ENCODE data around the gene SMU1. TPM values are rescaled to one million over a fixed set of nuclear protein-coding genes. Genes with fewer than 3 reads are reported as not detected.

The SMU1 gene
- total RNA-seq, 1 experiment from 2014 or later: 30.3 TPM

- no peak for TF ChIP-seq TCF7L2 (IDR thresholded peaks at IDR 0.05; ENCODE audit: low read depth, low read length)
- TF ChIP-seq SIN3A (IDR thresholded peaks at IDR 0.05; ENCODE audit: borderline replicate concordance, insufficient read depth, low read depth, low read length): no peak
- no peak for TF ChIP-seq CTCF (IDR thresholded peaks at IDR 0.05)
- no peak for TF ChIP-seq POLR2AphosphoS5 (IDR thresholded peaks at IDR 0.05; ENCODE audit: low read depth, low read length)
- no peak for TF ChIP-seq REST (IDR thresholded peaks at IDR 0.05; ENCODE audit: insufficient read depth in 1 of 2, low read depth in 2 of 2, low read length in 1 of 2)
- H3K36me3 ChIP-seq (ENCODE audit: control insufficient read depth, insufficient read depth, low read length): no peaks in the 10 kb centered on the region
- in situ Hi-C loops (cut with HindIII; ENCODE audit: low pct_unique_long_range_greater_than_20kb, low sequenced_read_pairs) (no loop called here), intact Hi-C loops (cut with micrococcal nuclease; ENCODE audit: unreplicated experiment) (no loop called here)
- no peak for DNase-seq (ENCODE audit: low read depth, low spot score)
- ChIA-PET CTCF (no interaction called here), POLR2A (no interaction called here)
- no peaks in the 10 kb centered on the region for H3K27me3 ChIP-seq (ENCODE audit: control insufficient read depth, insufficient read depth, low read length)
- no peak for ATAC-seq
- H3K4me1 ChIP-seq (ENCODE audit: control insufficient read depth, insufficient read depth, low read length): no peaks in the 10 kb centered on the region
- BruUV-seq (replicated peaks): no TSS peak
- no peaks in the 10 kb centered on the region for H3K9me3 ChIP-seq (ENCODE audit: control insufficient read depth, insufficient read depth, low read depth, low read length)
- H3K27ac ChIP-seq (ENCODE audit: low read length): no peak overlapping the region
- no peak overlapping the region for H3K4me3 ChIP-seq (ENCODE audit: low read depth in 2 of 2, low read length in 2 of 2)
Measured at GRCh38 chr9:33117306-33117705, 40.8 kb upstream of the SMU1 start.

- Histone ChIP-seq H3K27me3 (ENCODE audit: control insufficient read depth, insufficient read depth, low read length) (no peaks in the 10 kb centered on the region), H3K36me3 (ENCODE audit: control insufficient read depth, insufficient read depth, low read length) (no peaks in the 10 kb centered on the region), H3K4me3 (ENCODE audit: low read depth in 2 of 2, low read length in 2 of 2) (no peak overlapping the region), H3K27ac (ENCODE audit: low read length) (no peak overlapping the region), H3K4me1 (ENCODE audit: control insufficient read depth, insufficient read depth, low read length) (no peaks in the 10 kb centered on the region), H3K9me3 (ENCODE audit: control insufficient read depth, insufficient read depth, low read depth, low read length) (no peaks in the 10 kb centered on the region)
- ChIA-PET CTCF (no interaction called here), POLR2A (no interaction called here)
- DNase-seq (ENCODE audit: low read depth, low spot score) (no peak), ATAC-seq (no peak)
- no peak for TF ChIP-seq CTCF (IDR thresholded peaks at IDR 0.05)
- TF ChIP-seq REST (IDR thresholded peaks at IDR 0.05; ENCODE audit: insufficient read depth in 1 of 2, low read depth in 2 of 2, low read length in 1 of 2): no peak
- no peak for TF ChIP-seq POLR2AphosphoS5 (IDR thresholded peaks at IDR 0.05; ENCODE audit: low read depth, low read length)
- TF ChIP-seq TCF7L2 (IDR thresholded peaks at IDR 0.05; ENCODE audit: low read depth, low read length): no peak
- no peak for TF ChIP-seq SIN3A (IDR thresholded peaks at IDR 0.05; ENCODE audit: borderline replicate concordance, insufficient read depth, low read depth, low read length)
- intact Hi-C loops (cut with micrococcal nuclease; ENCODE audit: unreplicated experiment) (no loop called here), in situ Hi-C loops (cut with HindIII; ENCODE audit: low pct_unique_long_range_greater_than_20kb, low sequenced_read_pairs) (no loop called here)
- BruUV-seq (replicated peaks): no TSS peak
Measured at GRCh38 chr9:33116860-33117259, 40.4 kb upstream of the SMU1 start.

Data from Panc1 (cell line).